HepG2 (cell line): Measurements from ENCODE around the gene CNNM4. TPM values are rescaled to one million over a fixed set of nuclear protein-coding genes. Genes with fewer than 3 reads are reported as not detected.
A peak's percentile ranks its signal among the peaks of the same experiment; 100 is the strongest.

Source experiments
- ARID3A ChIP-seq: IDR thresholded peaks from 2 replicates; pipeline ENCODE4 v1.6.1; 2012; ENCODE audit warnings: low read depth, low read length, improper control_type of control experiment
- ATRX ChIP-seq: sonication (generic); formaldehyde crosslinking; IDR thresholded peaks from 2 replicates; pipeline ENCODE4 v1.4.0; 2020; ENCODE audit warnings: missing genetic modification reagents, borderline replicate concordance
- CREBL2 ChIP-seq: sonication (generic); formaldehyde crosslinking; IDR thresholded peaks from 2 replicates; pipeline ENCODE4 v1.8.1; 2023; ENCODE audit warnings: missing genetic modification reagents, mild to moderate bottlenecking, borderline replicate concordance
- ELF4 ChIP-seq: sonication (generic); formaldehyde crosslinking; IDR thresholded peaks from 2 replicates; pipeline ENCODE4 v1.5.0; 2020; ENCODE audit warnings: missing genetic modification reagents, mild to moderate bottlenecking, moderate library complexity, borderline replicate concordance
- FOXO4 ChIP-seq: sonication (generic); formaldehyde crosslinking; conservative IDR thresholded peaks from 2 replicates; pipeline ENCODE4 v1.8.1; 2023; ENCODE audit warnings: missing genetic modification reagents
- IRF2 ChIP-seq: IDR thresholded peaks from 2 replicates; pipeline ENCODE4 v1.6.1; 2018; ENCODE audit warnings: missing genetic modification reagents, missing compliant biosample characterization
- IRX3 ChIP-seq: sonication (generic); formaldehyde crosslinking; IDR thresholded peaks from 2 replicates; pipeline ENCODE4 v1.8.1; 2023; ENCODE audit warnings: mild to moderate bottlenecking, low read depth, missing genetic modification reagents, borderline replicate concordance
- KDM4B ChIP-seq: sonication (generic); formaldehyde crosslinking; IDR thresholded peaks from 2 replicates; pipeline ENCODE4 v1.4.0; 2020; ENCODE audit warnings: missing genetic modification reagents
- KLF6 ChIP-seq: IDR thresholded peaks from 2 replicates; pipeline ENCODE4 v1.8.0; 2016; ENCODE audit warnings: missing biosample characterization, missing genetic modification reagents
- MAFK ChIP-seq, 2 experiments: IDR thresholded peaks in 1 of 2; conservative IDR thresholded peaks in 1 of 2; 2 replicates each; pipeline ENCODE4 v1.6.1; 2011; ENCODE audit warnings: improper control_type of control experiment in 2 of 2, low read length in 2 of 2
- SALL1 ChIP-seq: sonication (generic); formaldehyde crosslinking; IDR thresholded peaks from 2 replicates; pipeline ENCODE4 v1.8.0; 2022; ENCODE audit warnings: mild to moderate bottlenecking, missing genetic modification reagents
- TEF ChIP-seq: sonication (generic); formaldehyde crosslinking; IDR thresholded peaks from 2 replicates; pipeline ENCODE4 v1.5.0; 2020; ENCODE audit warnings: missing genetic modification reagents
- ZNF510 ChIP-seq: sonication (generic); formaldehyde crosslinking; IDR thresholded peaks from 2 replicates; pipeline ENCODE4 v1.4.0; 2020; ENCODE audit warnings: low read depth, mild to moderate bottlenecking, missing genetic modification reagents
- ZNF557 ChIP-seq: sonication (generic); formaldehyde crosslinking; IDR thresholded peaks from 2 replicates; pipeline ENCODE4 v1.4.0; 2020; ENCODE audit warnings: missing genetic modification reagents
- ZNF576 ChIP-seq: sonication (generic); formaldehyde crosslinking; IDR thresholded peaks from 2 replicates; pipeline ENCODE4 v1.4.0; 2020; ENCODE audit warnings: mild to moderate bottlenecking, missing genetic modification reagents
- ZNF577 ChIP-seq: sonication (generic); formaldehyde crosslinking; IDR thresholded peaks from 2 replicates; pipeline ENCODE4 v1.4.0; 2020; ENCODE audit warnings: mild to moderate bottlenecking, low read depth, missing genetic modification reagents, borderline replicate concordance
- ZNF639 ChIP-seq: conservative IDR thresholded peaks from 2 replicates; pipeline ENCODE4 v1.6.1; 2018; ENCODE audit warnings: missing genetic modification reagents
- ZNF709 ChIP-seq: sonication (generic); formaldehyde crosslinking; IDR thresholded peaks from 2 replicates; pipeline ENCODE4 v1.5.0; 2020; ENCODE audit warnings: mild to moderate bottlenecking, missing genetic modification reagents
- ZNF761 ChIP-seq: sonication (generic); formaldehyde crosslinking; conservative IDR thresholded peaks from 2 replicates; pipeline ENCODE4 v1.4.0; 2020; ENCODE audit warnings: mild to moderate bottlenecking, missing genetic modification reagents
- ZNF772 ChIP-seq: sonication (generic); formaldehyde crosslinking; IDR thresholded peaks from 2 replicates; pipeline ENCODE4 v1.5.0; 2020; ENCODE audit warnings: mild to moderate bottlenecking, missing genetic modification reagents
- ZNF776 ChIP-seq: sonication (generic); formaldehyde crosslinking; IDR thresholded peaks from 2 replicates; pipeline ENCODE4 v1.4.0; 2020; ENCODE audit warnings: mild to moderate bottlenecking, missing genetic modification reagents
- ZNF800 ChIP-seq: sonication (generic); formaldehyde crosslinking; IDR thresholded peaks from 2 replicates; pipeline ENCODE4 v1.4.0; 2020; ENCODE audit warnings: missing genetic modification reagents
- polyA plus RNA-seq, 8 experiments: library from polyadenylated mRNA; depleted of rRNA in 3 of 8; stranded (reverse) in 7 of 8; unstranded in 1 of 8; fragments of >200 nt; fragmentation: Illumina TruSeq in 4 of 8; extraction: Trizol in 4 of 8; gene quantifications; 2 replicates each; pipeline versions ENCODE4 v1.2.1 to v1.2.3, GENCODE V29; 2011 to 2016; ENCODE audit warnings: low read depth in 4 of 8, missing spikeins in 1 of 8, mixed read lengths in 1 of 8; ENCODE audit not compliant: insufficient read depth in 1 of 8
- total RNA-seq, 5 experiments: library from RNA; depleted of rRNA; stranded (reverse); fragments of >200 nt; fragmentation: Illumina TruSeq; extraction: Trizol; gene quantifications; 2 replicates each; pipeline ENCODE4 v1.2.3, GENCODE V29; 2016; ENCODE audit warnings: low read depth in 1 of 5

Gene CNNM4
- total and polyA plus RNA-seq, 2 of the 13 experiments (the other 11 are each of a cell fraction or from before 2014, with no cell fraction given), result 5.9 to 8.4 TPM

GRCh38 chr2:96857667-96858372, 97.1 kb downstream of the CNNM4 start, which contains the start of gene ANKRD39 (continued):
- no peak for TF ChIP-seq ZNF557 (CRISPR knock-in tag)
- no peak; the same call in 1 of the 2 replicates for TF ChIP-seq TEF
- TF ChIP-seq ZNF772, result peak; percentile 39
- no peak for TF ChIP-seq IRX3
- TF ChIP-seq KDM4B, result no peak; the same call in 1 of the 2 replicates
- peak; percentile 79 for TF ChIP-seq IRF2 (CRISPR knock-in tag)
- TF ChIP-seq ZNF776 (CRISPR knock-in tag), result peak; percentile 95; the same call in 1 of the 2 replicates
- TF ChIP-seq ARID3A, result peak; percentile 12; the same call in 1 of the 2 replicates
- peak; percentile 89 for TF ChIP-seq KLF6 (CRISPR knock-in tag)
- TF ChIP-seq ZNF576 (CRISPR knock-in tag), result peak; percentile 34; the same call in 1 of the 2 replicates
- TF ChIP-seq ELF4 (CRISPR knock-in tag), result no peak; the same call in 1 of the 2 replicates
- TF ChIP-seq ZNF577, result no peak
- peak; percentile 89 for TF ChIP-seq ZNF761 (CRISPR knock-in tag)
- no peak for TF ChIP-seq MAFK (conservative IDR thresholded peaks at IDR 0.05 in 1 of 2, IDR thresholded peaks at IDR 0.05 in 1 of 2; ENCODE audit: low read length in 2 of 2)
- no peak for TF ChIP-seq FOXO4
- TF ChIP-seq SALL1 (CRISPR knock-in tag), result peak; percentile 90
- TF ChIP-seq ZNF510 (CRISPR knock-in tag), result peak; percentile 46; the same call in 1 of the 2 replicates
- peak; percentile 73; the same call in 1 of the 2 replicates for TF ChIP-seq CREBL2
- TF ChIP-seq ATRX (CRISPR knock-in tag), result no peak
- TF ChIP-seq ZNF709 (CRISPR knock-in tag), result peak; percentile 97
- TF ChIP-seq ZNF800, result peak; percentile 63; the same call in 1 of the 2 replicates
- peak; percentile 79; the same call in 1 of the 2 replicates for TF ChIP-seq ZNF639 (CRISPR knock-in tag)
